OCI-M2 (cell line): ENCODE data around the gene SNED1.

Source experiments
- DNase-seq: peaks from one replicate; lab custom pipeline; 2025; ENCODE audit not compliant: unreplicated experiment; lab: John Stamatoyannopoulos, UW

The SNED1 gene

DNA sequence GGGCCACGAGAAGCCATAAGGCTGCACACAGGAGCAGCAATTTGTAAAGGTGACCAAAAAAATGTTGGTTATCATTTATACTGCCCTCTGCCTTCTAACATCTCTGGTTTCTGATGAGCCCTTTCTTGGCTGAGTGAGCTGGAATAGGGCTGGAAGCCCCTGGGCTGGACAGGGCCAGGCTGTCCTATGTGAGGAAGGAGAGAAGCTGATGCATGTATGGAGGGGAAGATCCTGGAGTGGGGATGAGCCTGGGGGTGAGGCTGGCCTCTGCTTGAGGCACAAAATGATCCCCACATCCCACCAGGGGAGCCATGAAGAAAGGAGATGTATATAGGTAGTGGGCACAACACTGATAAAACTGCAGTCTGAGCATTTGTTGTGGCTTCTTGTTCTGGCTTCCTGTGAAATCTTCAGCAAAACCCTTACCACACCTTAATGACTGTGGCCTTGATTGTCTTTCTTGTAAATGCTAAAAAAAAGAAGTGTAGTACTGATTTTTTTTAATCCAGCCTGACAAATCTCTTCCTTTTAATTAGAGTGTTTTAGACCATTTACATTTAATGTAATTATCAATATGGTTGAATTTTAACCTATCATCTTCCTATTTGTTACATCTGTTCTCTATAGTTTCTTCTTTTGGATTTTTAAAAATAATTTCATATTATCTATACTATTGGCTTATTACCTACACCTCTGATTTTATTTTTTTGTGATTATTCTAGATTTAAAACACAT lies 5.6 kb downstream of the SNED1 start:
- no peak for DNase-seq

DNA sequence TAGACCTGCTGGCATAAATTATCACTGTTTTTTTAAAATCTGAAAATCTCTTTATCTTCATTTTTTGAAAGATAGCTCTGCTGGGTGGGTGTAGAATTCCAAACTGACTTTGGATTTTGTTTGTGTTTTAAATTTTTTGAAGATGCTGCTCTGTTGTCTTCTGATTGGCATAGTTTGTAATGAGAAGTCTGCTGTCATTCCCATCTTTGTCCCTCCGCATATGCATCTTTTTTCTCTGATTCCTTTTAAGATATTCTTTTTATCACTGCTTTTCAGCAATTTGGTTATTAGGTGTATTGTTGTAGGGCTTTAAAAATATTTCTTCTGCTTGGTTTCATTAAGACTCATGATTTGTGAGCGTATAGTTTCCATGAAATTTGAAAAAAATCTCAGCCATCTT lies 7.2 kb downstream of the SNED1 start:
- DNase-seq = no peak

DNA sequence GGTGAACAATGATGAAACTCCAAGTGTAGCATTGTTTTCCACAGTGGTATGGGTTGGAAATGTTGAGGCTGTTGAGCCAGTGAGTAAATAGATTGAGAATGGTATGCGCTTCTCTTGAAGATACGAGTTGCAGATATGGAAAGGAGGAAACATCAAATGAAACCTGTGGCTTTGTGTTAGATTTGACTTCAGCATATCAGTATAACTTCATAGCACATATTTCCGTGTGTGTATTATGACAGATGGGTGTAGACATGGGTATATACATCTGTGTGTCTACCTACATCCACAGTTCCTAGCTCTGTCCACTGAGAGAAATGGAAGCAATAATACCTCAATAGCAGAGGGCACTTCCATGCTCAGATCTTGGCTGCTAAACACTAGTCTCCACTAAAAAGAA lies 8.0 kb downstream of the SNED1 start:
- DNase-seq = no peak

DNA sequence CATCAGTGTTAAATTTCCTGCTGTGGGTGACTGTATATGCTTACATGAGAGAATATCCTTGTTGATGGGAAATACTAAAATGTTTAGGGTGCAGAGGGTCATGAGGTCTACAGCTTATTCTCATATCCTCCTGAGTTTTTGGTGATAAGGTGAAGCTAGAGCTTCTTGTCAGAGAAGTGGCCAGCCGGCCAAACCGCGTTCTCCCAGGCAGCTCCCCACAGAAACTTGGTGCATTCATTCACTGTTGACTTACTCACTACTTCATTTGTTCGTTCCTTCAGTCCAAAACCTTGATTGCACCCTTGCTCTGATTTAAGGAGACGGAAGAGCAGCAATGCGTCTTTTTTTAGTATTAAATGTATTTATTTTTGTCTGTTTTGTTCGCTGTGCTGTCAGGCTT lies 8.7 kb downstream of the SNED1 start:
- no peak for DNase-seq

DNA sequence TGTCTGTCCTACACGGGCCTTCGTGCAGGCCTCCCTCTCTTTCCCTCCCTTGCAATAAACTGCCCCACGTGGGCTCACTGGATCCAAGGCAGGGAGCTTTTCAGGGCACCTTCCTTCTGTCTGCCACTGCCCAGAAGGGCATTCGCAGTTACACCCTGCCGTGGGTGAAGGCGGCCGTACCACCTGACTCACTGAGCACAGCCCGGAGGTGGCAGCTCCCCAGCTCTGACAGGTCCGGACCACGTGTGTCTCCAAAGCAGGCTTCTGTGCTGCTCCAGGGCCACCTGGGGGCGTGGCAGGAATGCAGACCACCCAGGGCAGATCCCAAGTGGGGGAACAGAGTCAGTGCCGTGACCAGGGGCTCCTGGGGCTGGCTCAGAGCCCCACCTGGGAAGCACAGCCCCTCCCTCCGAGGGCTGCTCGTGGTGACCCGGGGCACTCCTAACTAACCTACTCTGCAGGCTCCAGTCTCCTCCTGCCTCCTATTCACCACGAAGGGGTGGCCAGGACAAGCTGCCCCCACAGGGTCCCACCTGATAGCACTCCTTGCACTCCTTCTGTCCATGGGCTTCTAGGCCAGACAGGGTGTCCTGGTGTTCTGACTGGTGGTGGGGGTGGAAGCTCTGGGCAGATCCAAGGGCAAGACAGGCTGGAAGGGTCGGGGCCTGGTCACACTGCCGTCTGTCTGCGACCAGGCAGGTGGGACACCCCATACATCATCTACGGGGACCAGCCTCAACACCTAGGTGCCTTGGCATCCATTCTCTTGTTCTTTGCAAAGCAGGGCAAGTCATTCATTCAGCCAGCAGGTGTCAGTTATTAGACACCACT lies 9.7 kb downstream of the SNED1 start:
- no peak for DNase-seq

DNA sequence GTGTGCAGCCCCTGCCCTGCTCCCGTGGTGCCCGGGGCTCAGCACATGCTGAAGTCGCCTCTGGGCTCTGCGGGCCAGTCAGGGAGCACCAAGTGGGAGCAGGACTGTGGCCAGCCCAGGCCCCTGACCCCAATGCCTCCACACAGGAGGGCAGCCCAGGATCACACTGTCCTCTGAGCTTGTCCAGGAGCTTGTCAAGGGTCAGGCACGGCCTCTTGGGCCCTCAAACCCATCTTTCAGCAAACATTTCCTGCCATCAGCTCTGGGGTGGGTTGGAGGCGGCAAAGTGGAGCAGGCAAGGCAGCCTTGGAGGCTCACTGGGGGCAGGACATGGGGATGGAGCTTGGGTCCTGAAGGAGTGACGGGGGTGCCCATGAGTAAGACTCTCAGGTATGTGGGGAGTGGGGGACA lies 10.3 kb downstream of the SNED1 start:
- DNase-seq = no peak

DNA sequence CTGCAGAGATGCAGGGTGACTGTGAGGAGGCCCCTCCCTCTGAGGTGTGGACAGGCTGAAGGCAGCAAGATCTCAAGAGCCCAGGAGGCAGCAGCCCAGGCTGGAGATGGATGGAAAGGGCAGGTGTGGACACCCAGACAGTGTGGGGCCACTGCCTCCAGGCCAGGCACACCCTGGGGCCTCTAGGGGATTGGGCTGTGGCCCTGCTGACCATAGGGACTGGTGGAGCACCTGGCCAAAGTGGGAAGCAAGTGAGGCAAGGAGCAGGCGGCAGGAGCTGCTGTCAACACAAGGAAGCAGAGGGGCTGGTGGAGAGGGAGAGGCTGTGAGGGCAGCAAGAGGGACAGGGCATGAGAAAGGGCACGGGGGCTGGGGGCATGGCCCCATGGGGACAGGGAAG lies 10.8 kb downstream of the SNED1 start:
- DNase-seq = no peak

DNA sequence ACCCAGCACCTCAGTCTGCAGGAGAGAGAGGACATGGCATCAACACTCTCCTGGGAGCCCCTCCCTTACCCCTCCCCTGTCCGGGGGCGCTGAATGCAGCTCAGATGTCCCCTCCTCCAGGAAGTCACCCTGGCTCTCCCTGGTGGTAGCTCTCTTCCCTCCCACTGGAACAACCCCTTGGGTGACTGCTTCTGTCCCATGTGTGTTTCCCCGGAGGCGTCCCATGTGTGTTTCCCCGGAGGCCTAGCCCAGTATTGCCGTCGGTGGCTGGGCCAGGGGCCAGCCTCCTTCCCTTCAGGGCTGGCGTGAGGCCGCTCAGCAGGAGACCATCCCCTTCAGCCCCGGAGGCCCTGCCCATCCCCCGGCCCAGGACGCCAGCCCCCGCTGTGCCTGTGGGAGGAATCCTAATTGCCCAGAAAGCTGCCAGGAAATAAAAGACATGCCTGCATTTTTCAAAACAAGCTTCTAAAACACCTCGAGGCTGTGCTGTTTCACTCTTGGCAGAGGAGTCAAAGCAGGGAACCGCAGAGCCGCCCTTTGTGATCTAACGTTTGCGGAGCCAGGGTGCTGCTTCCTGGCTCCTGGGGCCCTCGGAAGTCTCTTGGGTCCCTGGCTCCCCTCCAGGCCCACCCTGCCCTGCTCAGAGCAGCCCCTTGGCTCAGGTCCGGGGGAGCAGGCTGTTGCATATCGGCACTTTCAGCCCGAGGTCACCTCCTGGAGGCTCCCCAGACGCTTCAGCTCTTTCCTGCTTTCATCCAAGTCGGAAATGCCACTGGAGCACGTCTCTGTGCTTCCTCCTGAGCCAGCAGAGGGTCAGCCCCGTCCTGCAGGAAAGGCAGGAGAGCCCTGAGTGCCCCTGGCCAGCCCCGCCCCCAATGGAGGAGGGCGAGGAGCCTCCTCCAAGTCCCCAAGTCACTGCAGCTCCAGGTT lies 11.4 kb downstream of the SNED1 start:
- no peak for DNase-seq

DNA sequence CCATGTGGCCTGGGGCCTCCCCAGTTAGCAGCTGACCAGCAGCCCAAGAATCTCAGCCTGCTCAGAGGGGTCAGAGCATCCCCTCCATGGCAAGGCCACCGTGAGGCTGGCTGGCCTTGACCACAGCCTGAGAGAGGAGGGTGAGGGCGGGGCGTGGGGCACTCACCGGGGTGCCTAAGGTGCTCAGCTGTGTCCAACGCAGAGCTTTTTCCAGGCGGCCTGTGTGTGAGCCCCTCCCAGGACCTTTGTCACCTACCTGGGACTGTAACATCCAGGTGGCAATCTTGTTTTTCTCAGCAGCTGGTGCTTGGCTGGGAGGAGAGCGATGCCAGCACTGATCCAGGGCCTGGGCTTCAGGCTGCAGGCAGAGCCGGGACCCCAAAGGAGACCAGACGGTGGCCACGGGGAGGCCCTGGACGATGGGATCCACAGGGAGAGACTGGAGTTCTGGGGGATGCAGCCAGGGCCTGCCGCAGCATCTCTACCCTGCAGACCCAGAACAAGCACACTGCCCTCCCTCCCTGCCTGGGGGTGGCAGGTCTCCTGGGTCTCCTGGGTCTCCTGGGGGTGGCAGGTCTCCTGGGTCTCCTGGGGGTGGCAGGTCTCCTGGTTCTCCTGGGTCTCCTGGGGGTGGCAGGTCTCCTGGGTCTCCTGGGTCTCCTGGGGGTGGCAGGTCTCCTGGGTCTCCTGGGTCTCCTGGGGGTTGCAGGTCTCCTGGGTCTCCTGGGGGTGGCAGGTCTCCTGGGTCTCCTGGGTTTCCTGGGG lies 12.3 kb downstream of the SNED1 start:
- no peak for DNase-seq

DNA sequence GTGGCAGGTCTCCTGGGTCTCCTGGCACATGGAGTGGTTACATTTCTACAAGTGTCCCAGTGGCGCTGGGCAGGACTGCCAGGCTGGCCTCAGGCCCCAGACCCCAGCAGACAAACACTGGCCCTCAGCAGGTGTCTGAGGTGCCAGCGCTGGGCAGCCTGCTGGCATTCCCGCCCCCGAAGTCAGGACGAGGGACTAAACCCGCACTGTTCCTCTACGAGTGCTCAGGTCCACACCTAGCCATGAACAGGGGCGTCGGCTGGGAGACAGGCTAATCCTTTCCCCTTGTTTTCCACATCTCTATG lies 12.8 kb downstream of the SNED1 start:
- DNase-seq = no peak

DNA sequence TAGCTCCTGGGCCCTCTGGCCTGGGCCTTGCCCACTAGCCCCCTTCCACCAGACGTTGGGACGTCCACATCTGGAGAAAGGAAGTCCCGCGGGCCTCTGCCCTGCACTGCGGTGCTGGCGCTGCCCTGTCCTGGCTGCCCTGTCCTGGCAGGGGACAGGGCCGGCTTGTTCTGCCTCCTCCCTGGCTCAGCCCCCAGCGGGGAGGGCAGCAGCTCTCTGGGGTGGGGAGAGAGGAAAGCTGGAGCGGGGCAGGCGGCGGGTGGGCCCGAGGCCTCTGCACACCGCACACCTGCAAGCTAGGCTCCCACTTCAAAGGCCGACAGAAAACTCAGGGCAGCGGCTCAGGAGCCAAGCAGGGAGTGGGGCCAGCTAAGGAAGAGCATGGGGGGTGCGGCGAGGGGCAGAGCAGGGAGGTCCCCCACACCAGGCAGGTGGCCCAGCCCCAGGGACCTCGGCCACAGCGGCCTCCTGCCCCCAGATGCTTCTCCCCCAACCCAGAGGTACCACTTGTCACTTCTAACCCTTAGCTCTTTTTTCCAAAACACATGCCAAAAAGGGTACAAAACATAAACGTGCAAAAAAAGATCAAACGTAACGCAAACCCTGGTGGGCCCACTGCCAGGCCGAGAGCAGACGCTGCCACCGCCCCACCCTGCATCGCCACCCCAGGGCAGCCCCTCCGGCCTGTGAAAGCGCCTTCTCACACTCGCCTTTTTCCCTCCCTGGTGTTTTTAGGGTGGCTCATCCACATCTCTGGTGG lies 13.5 kb downstream of the SNED1 start:
- DNase-seq = no peak

DNA sequence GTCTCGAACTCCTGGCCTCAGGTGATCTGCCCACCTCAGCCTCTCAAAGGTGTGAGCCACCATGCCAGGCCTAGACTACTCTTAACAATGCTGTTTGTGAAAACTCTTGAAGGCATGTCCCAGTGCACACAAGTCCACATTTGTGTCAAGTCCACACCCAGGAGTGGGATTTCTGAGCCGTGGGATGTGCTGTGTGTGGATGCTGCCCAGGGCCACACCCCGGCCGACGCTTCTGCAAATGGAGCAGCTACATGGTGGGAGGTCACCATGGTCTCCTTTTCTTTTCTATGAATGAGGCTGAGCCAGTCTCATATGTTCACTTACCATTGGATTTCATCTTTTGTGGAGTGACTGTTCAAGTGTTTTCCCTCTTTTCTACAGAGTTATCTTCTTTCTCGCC lies 15.8 kb downstream of the SNED1 start:
- no peak for DNase-seq

DNA sequence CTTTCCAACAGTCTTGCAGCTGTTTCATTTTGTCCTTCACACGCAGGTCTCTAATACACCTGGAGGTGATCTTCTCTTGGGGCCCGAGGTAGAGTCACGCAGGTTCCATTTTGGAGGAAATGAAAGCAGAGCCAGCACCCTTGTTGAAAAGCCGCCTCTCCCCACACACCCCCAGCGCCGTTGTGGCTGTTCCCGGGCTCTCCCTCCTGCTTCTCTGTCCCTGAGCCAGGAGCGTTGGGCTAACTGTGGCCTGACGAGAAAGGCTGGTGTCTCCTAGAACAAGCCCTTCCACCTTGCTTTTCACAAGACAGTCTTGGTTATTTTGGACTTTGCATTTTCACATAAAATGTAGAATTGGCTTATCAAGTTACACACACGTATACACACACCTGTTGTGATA lies 16.3 kb downstream of the SNED1 start:
- DNase-seq = no peak

DNA sequence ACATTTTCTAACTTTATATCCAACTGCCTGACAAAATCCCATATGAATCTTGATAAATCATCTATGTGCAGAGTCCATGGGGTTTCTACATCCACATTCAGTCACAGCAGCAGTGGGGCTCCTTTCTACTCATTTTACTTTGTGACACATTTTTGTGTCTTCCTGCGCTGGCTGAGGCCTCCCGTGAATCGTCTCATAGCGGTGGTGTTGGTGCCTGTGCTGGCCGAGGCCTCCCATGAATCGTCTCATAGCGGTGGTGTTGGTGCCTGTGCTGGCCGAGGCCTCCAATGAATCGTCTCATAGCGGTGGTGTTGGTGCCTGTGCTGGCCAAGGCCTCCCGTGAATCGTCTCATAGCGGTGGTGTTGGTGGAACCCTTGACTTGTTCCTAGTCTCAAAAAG lies 17.0 kb downstream of the SNED1 start:
- DNase-seq = no peak

DNA sequence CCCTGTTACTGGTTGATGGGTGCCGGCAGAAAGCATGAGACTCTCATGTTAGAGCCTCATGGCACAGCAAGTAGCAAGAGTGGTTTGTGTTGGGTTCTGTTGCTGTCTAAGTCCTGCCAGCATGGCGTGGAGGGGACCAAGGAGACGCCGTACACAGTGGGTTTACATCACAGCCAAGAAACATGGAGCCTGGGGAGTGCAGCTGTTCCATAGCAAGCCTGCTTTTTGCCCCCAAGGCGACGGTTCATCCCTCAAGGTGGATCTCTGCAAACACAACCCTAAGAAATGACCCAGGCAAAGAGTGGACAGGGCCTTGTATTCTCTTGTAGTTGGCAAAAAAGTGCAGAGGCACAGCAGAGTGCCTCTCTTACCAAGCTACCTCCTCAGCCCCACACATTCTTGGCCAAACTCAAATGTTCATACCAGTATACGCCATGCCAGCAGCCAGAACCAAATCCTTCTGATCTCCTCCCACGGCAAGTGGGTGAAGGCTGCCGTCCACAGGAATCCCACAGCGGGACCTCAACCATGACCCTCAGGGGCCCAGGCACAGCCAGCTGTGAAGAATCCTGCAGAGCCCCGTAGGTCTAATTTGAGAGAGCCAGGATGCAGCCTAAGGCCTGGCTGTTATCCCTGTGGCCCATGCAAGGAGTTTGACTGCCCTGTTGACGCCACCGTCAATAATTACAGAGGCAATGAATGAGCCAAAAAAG lies 19.0 kb downstream of the SNED1 start:
- no peak for DNase-seq

DNA sequence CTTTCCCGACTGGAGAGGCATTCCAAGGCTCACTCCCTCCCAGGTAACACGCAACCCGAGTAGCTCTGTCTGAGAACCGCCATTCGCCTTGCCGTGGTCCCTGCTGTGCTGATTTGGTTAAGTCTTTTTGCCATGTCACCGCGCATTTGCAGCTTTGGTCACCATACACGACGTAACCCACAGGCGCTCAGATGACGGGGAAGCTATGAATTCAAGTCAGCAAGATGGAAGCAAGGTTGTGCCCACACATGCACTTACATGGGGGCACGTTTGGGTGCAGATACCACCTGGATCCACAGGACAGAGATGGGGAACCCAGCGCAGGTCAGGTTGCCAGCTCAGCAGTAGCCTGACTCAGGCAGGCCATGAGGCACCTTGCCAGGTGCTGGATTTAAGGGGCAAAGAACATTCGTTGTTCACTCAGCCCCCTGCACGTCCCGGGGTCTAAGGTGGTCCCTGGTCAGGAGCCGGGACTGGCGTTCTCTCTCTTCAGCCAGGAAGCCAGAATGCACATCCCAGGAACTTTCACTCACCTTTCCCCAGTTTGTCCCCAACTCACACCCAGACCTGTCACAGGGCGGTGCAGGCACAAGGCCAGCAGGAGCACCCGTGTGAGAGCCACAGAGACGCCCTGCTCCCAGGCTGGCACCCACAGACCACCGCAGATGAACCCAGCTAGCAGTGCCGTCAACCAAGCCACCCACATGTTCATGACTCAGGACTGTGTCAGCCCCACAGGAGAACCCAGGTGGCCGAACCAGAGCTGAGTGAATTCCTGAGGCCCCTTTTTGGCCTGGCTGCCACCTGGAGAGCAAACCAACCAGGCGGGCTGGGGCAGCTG lies 19.9 kb downstream of the SNED1 start:
- no peak for DNase-seq

DNA sequence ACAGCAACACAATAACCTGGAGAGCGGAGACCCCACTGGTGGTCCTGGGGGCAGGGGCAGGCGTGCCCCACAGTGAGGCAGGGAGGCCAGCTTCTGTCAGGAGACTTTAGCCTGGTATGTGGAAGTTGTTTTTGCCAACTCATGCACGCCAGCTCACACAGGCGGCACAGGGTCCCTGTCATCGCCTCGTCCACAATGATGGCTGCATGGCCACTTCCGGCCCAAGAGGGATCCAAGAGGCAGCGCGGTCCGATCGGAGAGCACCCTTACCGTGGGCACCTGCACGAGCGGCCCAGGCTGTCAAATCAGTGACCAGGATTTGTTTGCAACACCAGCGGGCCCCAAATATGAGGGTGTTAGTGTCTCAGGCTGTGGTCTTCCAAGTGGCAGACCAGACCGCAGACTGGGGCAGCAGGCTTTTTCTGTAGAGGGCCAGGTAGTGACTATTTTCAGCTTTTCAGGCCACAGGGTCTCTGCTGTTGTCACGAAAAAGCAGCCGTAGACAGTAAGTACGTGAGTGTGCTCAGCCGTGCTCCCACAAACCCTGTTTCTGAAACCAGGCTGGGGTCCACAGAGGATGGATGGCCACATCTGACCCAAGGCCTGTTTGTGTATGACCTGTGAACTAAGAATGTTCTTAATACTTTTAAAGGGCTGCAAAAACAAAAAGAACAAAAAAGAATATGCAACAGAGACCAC lies 21.2 kb downstream of the SNED1 start:
- DNase-seq = no peak

DNA sequence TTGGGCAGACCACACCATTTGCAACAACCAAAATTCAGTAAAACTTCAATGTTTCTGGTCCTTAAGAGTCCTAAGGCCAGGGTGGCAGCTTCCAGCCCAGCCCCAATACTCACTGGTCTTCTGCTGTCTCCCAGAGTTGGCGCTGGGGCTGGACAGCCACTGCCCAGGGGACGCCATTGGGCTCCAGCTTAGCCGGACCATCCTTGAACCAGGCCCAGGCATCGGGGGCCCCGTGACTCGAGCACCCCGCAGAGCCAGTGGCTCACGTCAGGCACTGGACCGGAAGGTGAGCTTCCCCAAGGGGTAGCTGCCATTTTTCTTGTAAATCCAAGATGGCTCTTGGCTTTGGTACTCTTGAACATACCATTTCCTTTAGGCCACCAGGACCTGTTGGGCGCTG lies 21.8 kb downstream of the SNED1 start:
- DNase-seq = no peak
